Stimulated activated CD4-positive, alpha-beta T cell treated with anti-CD3 and anti-CD28 coated beads, TNF-alpha, amount 100 ng/mL, for 24 hours (primary cell): Measurements from ENCODE around the gene NOD2.

Experiments
- DNase-seq, 3 experiments: peaks; one replicate each; pipeline ENCODE4 v3.0.0-alpha.2; 2020; ENCODE audit warnings: low read depth in 3 of 3

Gene NOD2

GRCh38 chr16:50692999-50693781 lies at the start of gene NOD2:
Gene NOD2 (plus strand): TSS chr16:50693606. CDS start chr16:50699496, 5,890 bp downstream.
- no peak for DNase-seq

DNA sequence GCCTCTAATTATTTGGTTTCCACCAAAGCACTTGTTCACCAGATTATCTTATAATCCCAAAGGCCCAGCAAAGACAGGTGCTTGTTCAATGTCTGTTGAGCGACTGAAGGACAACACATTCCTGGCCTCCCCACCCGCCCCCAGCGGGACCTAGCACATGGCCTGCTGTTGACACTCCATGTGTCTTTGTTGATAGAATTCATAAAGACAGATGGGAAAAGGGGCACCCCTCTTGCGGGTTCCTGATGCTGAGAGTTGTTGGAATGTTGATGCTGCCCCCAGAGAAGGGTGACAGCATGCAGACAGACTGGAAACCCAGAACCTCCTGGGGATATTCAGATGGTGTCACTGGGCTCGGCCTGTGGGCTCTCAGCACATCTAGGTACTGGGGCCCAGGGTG lies 49.2 kb upstream of the NOD2 start:
- no peak for DNase-seq

DNA sequence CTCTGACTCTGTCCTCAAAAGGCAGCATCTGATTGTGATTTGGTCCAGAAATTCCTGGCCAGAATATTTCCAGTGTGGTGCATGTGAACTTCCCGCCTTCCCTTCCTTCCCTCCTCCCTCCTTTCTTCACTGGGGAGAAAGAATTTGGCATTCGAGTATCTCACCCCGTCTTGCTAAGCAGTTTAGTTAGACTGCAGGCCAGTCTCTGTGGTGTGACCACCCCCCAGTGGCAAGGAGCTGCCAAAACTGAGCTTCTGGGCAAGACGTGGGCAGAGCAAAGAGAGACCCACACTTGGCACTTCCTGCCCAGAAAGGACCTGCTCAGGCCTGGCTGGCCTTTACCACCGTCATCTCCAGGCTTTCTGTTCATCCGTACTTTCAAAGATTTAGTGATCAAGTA lies 48.7 kb upstream of the NOD2 start:
- DNase-seq: peak in 1 of 3 experiments; percentile 14

- no peak for DNase-seq
Observed at GRCh38 chr16:50645563-50646220, 47.7 kb upstream of the NOD2 start.

- DNase-seq: no peak
Observed at GRCh38 chr16:50646345-50646744, 47.1 kb upstream of the NOD2 start.

GRCh38 chr16:50651835-50652438 lies 41.5 kb upstream of the NOD2 start:
- no peak for DNase-seq

GRCh38 chr16:50652836-50653425 lies 40.5 kb upstream of the NOD2 start:
- no peak for DNase-seq

- DNase-seq: no peak
Observed at GRCh38 chr16:50653633-50654519, 39.5 kb upstream of the NOD2 start.

GRCh38 chr16:50655558-50656055 lies 37.8 kb upstream of the NOD2 start:
- DNase-seq: no peak

- no peak for DNase-seq
Observed at GRCh38 chr16:50657241-50657640, 36.2 kb upstream of the NOD2 start.

GRCh38 chr16:50659806-50660205 lies 33.6 kb upstream of the NOD2 start:
- DNase-seq: no peak

- no peak for DNase-seq
Observed at GRCh38 chr16:50662306-50662940, 31.0 kb upstream of the NOD2 start.

GRCh38 chr16:50664270-50664669 lies 29.1 kb upstream of the NOD2 start:
- no peak for DNase-seq

DNA sequence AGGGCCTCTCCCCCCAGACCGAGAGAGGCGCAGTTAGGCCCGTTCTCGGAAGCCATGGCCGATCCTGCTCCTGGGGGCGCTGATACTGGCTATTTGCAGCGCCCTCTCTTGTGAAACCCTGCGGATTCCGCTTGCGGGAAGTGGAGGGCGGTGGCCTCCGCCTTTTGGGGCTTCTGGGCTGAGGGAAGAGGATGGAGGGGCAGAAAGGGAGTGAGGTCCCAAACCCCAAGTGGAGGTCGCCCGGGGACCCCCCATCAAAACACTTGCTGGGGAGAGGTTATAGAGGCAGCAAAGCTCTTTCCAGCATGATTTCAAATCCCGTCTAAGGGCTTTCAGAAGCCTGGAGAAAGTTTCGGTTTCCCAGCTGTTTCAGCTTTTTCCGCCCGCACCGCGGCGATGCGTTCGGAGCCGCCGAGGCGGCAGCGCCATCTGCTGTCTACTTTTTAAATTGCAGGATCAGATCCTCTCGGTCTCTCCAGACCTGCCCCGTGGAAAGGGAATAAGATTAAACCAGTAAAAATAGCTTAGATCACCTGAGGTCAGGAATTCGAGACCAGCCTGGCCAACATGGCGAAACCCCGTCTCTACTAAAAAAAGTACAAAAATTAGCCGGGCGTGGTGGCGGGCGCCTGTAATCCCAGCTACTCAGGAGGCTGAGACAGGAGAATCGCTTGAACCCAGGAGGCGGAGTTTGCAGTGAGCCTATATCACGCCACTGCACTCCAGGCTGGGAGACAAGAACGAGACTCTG lies 28.1 kb upstream of the NOD2 start:
- peak; percentile 73 to 77 (median 74) for DNase-seq

- peak in 1 of 3 experiments; percentile 54 for DNase-seq
Observed at GRCh38 chr16:50666658-50667496, 26.5 kb upstream of the NOD2 start.

DNA sequence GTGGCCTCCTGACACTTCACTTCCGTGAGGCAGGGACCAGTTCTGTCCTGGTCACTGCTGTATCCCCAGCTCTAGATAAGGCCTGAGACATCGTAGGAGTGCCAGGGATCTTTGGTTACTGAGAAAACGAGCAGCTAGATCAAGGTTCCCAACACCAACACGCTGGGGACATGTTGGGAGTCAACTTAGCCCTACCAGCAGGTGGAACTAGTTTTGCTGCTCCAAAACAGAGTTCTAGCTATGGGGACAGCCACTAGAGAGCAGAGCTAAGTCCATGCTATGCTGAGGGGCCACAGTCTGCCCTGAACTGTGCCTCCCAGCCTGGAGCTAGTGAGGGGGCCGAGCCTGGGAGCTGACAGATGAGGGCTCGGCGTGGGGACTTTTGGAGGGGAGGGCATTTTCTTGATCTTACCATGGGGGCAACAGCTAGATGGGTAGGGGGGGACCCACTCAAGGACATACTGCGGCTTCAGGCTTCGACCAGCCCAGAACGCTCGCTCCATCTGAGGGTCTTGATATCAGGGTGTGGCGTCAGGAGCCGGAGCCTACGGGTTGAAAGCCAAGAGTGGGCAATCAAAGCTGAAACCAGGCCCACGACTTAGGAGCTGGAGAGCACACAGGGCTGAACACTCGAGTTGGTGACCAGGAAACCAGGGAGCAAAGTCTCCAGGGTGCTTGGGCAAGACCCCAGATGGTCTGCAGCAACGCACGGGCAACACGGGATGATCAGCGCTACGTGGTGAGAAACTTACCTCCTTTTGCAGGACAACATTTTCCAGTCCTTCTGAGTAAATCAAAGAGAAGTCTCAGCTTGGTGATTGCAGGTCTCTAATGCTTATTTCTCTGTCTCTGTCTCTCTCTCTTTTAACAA lies 25.7 kb upstream of the NOD2 start:
- DNase-seq: no peak

GRCh38 chr16:50668368-50669008 lies 24.9 kb upstream of the NOD2 start:
- DNase-seq: no peak

- no peak for DNase-seq
Observed at GRCh38 chr16:50669741-50670140, 23.7 kb upstream of the NOD2 start.
